Keratinocyte (primary cell): Measurements from ENCODE around the gene NKD1.

Source experiments
- EZH2 ChIP-seq: IDR thresholded peaks from one replicate; pipeline ENCODE4 v1.6.1; 2012; ENCODE audit warnings: inconsistent platforms, mild to moderate bottlenecking, low read length, moderate library complexity
- TF ChIP-seq, protein P1 (sequence below), 3 experiments: IDR thresholded peaks in 1 of 3; conservative IDR thresholded peaks in 1 of 3; optimal IDR thresholded peaks in 1 of 3; 2 replicates in 2 of 3; 3 replicates in 1 of 3; pipeline versions ENCODE3 to v1.5.1; 2011; ENCODE audit warnings: low read length in 3 of 3, mild to moderate bottlenecking in 3 of 3, moderate library complexity in 2 of 3, control low read depth in 1 of 3, inconsistent platforms in 1 of 3; ENCODE audit not compliant: insufficient read depth in 2 of 3; ENCODE audit errors: extremely low read depth in 1 of 3

DNA sequence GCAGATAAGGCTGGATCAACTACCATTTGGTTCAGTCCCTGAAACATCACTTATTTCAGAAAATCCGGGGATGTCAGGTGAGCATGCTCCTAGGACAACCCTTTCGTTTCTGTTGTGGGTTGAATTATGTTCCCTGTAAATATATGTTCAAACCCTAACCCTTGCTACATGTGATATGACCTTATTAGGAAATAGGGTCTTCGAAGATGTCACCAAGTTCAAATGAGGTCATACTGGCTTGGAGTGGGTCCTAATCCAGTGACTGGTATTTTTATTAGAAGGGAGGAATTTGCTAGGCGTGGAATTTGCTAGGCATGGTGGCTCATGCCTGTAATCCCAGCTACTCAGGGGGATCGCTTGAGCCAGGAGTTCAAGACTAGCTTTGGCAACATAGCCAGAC, 111.6 kb downstream of the NKD1 start:
- TF ChIP-seq, protein P1, sequence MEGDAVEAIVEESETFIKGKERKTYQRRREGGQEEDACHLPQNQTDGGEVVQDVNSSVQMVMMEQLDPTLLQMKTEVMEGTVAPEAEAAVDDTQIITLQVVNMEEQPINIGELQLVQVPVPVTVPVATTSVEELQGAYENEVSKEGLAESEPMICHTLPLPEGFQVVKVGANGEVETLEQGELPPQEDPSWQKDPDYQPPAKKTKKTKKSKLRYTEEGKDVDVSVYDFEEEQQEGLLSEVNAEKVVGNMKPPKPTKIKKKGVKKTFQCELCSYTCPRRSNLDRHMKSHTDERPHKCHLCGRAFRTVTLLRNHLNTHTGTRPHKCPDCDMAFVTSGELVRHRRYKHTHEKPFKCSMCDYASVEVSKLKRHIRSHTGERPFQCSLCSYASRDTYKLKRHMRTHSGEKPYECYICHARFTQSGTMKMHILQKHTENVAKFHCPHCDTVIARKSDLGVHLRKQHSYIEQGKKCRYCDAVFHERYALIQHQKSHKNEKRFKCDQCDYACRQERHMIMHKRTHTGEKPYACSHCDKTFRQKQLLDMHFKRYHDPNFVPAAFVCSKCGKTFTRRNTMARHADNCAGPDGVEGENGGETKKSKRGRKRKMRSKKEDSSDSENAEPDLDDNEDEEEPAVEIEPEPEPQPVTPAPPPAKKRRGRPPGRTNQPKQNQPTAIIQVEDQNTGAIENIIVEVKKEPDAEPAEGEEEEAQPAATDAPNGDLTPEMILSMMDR (optimal IDR thresholded peaks at IDR 0.05 in 1 of 3, IDR thresholded peaks at IDR 0.05 in 1 of 3, conservative IDR thresholded peaks at IDR 0.05 in 1 of 3; ENCODE audit: extremely low read depth in 1 of 3, insufficient read depth in 2 of 3, low read length in 3 of 3): no peak
- TF ChIP-seq EZH2: no peak
